ENCODE data around the gene KIF20A. TPM values are rescaled to one million over a fixed set of nuclear protein-coding genes. Genes with fewer than 3 reads are reported as not detected.

The KIF20A gene
- total RNA-seq, 1 donor from 2014 or later: 2.5 TPM

GRCh38 chr5:138224712-138225111, 45.8 kb downstream of the KIF20A start:
- Histone ChIP-seq H3K36me3 (no peaks in the 10 kb centered on the region), H3K4me3 (no peak overlapping the region), H3K4me1 (no peaks in the 10 kb centered on the region), H3K27ac (no peak overlapping the region), H3K27me3 (no peaks in the 10 kb centered on the region), H3K9me3 (no peaks in the 10 kb centered on the region)
- DNase-seq (ENCODE audit: extremely low spot score in 2 of 2): no peak
- TF ChIP-seq POLR2AphosphoS5 (IDR thresholded peaks at IDR 0.05; ENCODE audit: insufficient read depth in 1 of 2, low read depth in 1 of 2): no peak
- TF ChIP-seq POLR2A (IDR thresholded peaks at IDR 0.05): no peak
- no peak for TF ChIP-seq CTCF (IDR thresholded peaks at IDR 0.05)
- intact Hi-C loops (cut with DNase I): no loop called here

- H3K27ac ChIP-seq: no peak overlapping the region
- no peak overlapping the region for H3K4me3 ChIP-seq
- no peak for DNase-seq (ENCODE audit: extremely low spot score in 2 of 2)
- H3K4me1 ChIP-seq: no peaks in the 10 kb centered on the region
- H3K27me3 ChIP-seq: no peaks in the 10 kb centered on the region
- intact Hi-C loops (cut with DNase I): no loop called here
- H3K9me3 ChIP-seq: no peaks in the 10 kb centered on the region
- no peaks in the 10 kb centered on the region for H3K36me3 ChIP-seq
- TF ChIP-seq POLR2AphosphoS5 (IDR thresholded peaks at IDR 0.05; ENCODE audit: insufficient read depth in 1 of 2, low read depth in 1 of 2) (no peak), POLR2A (IDR thresholded peaks at IDR 0.05) (no peak), CTCF (IDR thresholded peaks at IDR 0.05) (no peak)
These were observed 48.0 kb downstream of the KIF20A start for GRCh38 chr5:138226910-138227309.

- Histone ChIP-seq H3K27me3 (no peaks in the 10 kb centered on the region), H3K27ac (no peak overlapping the region), H3K36me3 (no peaks in the 10 kb centered on the region), H3K9me3 (no peaks in the 10 kb centered on the region), H3K4me3 (no peak overlapping the region), H3K4me1 (no peaks in the 10 kb centered on the region)
- intact Hi-C loops (cut with DNase I): no loop called here
- no peak for DNase-seq (ENCODE audit: extremely low spot score in 2 of 2)
- no peak for TF ChIP-seq POLR2AphosphoS5 (IDR thresholded peaks at IDR 0.05; ENCODE audit: insufficient read depth in 1 of 2, low read depth in 1 of 2)
- TF ChIP-seq POLR2A (IDR thresholded peaks at IDR 0.05): no peak
- no peak for TF ChIP-seq CTCF (IDR thresholded peaks at IDR 0.05)
These were observed 50.5 kb downstream of the KIF20A start for GRCh38 chr5:138229387-138229786.

GRCh38 chr5:138230261-138230660, 51.3 kb downstream of the KIF20A start:
- Histone ChIP-seq H3K9me3 (no peaks in the 10 kb centered on the region), H3K27ac (no peak overlapping the region), H3K36me3 (no peaks in the 10 kb centered on the region), H3K4me3 (no peak overlapping the region), H3K4me1 (no peaks in the 10 kb centered on the region), H3K27me3 (no peaks in the 10 kb centered on the region)
- intact Hi-C loops (cut with DNase I): no loop called here
- TF ChIP-seq POLR2AphosphoS5 (IDR thresholded peaks at IDR 0.05; ENCODE audit: insufficient read depth in 1 of 2, low read depth in 1 of 2): no peak
- TF ChIP-seq POLR2A (IDR thresholded peaks at IDR 0.05): no peak
- no peak for TF ChIP-seq CTCF (IDR thresholded peaks at IDR 0.05)
- DNase-seq (ENCODE audit: extremely low spot score in 2 of 2): no peak

GRCh38 chr5:138230981-138231589, 52.2 kb downstream of the KIF20A start:
- H3K4me1 ChIP-seq: no peaks in the 10 kb centered on the region
- intact Hi-C loops (cut with DNase I): no loop called here
- H3K9me3 ChIP-seq: no peaks in the 10 kb centered on the region
- no peak for TF ChIP-seq POLR2A (IDR thresholded peaks at IDR 0.05)
- TF ChIP-seq POLR2AphosphoS5 (IDR thresholded peaks at IDR 0.05; ENCODE audit: insufficient read depth in 1 of 2, low read depth in 1 of 2): no peak
- TF ChIP-seq CTCF (IDR thresholded peaks at IDR 0.05): no peak
- no peak overlapping the region for H3K4me3 ChIP-seq
- no peak overlapping the region for H3K27ac ChIP-seq
- H3K27me3 ChIP-seq: no peaks in the 10 kb centered on the region
- no peaks in the 10 kb centered on the region for H3K36me3 ChIP-seq
- DNase-seq (ENCODE audit: extremely low spot score in 2 of 2): no peak
